Endothelial cell of umbilical vein (primary cell): ENCODE data around the gene VPS9D1. TPM values are rescaled to one million over a fixed set of nuclear protein-coding genes. Genes with fewer than 3 reads are reported as not detected.

Source experiments
- BruUV-seq: library from RNA; stranded (reverse); fragments of 400-500 nt; replicated peaks from 2 replicates; lab custom pipeline; 2021; lab: Mats Ljungman, UMichigan
- CTCF ChIA-PET: fragments of 300-600, 350-600 bp; sonication (Branson Sonifier 250); formaldehyde crosslinking; loops from one replicate; lab custom pipeline; 2021; ENCODE audit warnings: antibody characterized with exemption, inconsistent platforms; lab: Charles Lee
- POLR2A ChIA-PET: fragments of 300-600, 350-600 bp; sonication (Branson Sonifier 250); formaldehyde crosslinking; loops from one replicate; lab custom pipeline; 2021; ENCODE audit warnings: antibody characterized with exemption, inconsistent platforms; lab: Charles Lee
- DNase-seq: peaks from one replicate; pipeline ENCODE4 v3.0.0-alpha.2; 2011; ENCODE audit warnings: low read depth, low spot score
- FAIRE-seq: peaks from 2 replicates; lab custom pipeline; 2011; peaks lifted over from hg19 to GRCh38; lab: Jason Lieb, UNC
- H2AFZ ChIP-seq: 2 replicates; pipeline ENCODE4 v1.6.0; 2012; ENCODE audit warnings: low read depth, low read length, control low read depth, inconsistent platforms
- H3K27ac ChIP-seq: 2 replicates; pipeline ENCODE4 v1.5.1; 2011; ENCODE audit warnings: low read depth, mild to moderate bottlenecking, control low read depth, low read length, moderate library complexity; ENCODE audit not compliant: insufficient read depth
- H3K27me3 ChIP-seq, 2 experiments: 2 replicates each; pipeline versions ENCODE4 v1.6.0 to v1.6.1; 2011; ENCODE audit warnings: low read length in 2 of 2, mixed read lengths in 1 of 2; ENCODE audit not compliant: control insufficient read depth in 2 of 2, insufficient read depth in 2 of 2
- H3K36me3 ChIP-seq, 2 experiments: 2 replicates in 1 of 2; 3 replicates in 1 of 2; pipeline ENCODE4 v1.5.1; 2011; ENCODE audit warnings: low read length in 2 of 2, mild to moderate bottlenecking in 1 of 2, moderate library complexity in 1 of 2; ENCODE audit not compliant: control insufficient read depth in 2 of 2, insufficient read depth in 2 of 2; ENCODE audit errors: extremely low read depth in 1 of 2
- H3K4me1 ChIP-seq: 3 replicates; pipeline ENCODE4 v1.5.1; 2011; ENCODE audit warnings: mild to moderate bottlenecking, low read length; ENCODE audit not compliant: control insufficient read depth, insufficient read depth; ENCODE audit errors: extremely low read depth
- H3K4me2 ChIP-seq: 2 replicates; pipeline ENCODE4 v1.6.1; 2011; ENCODE audit warnings: low read length, control low read depth, mixed read lengths; ENCODE audit not compliant: insufficient read depth
- H3K4me3 ChIP-seq, 3 experiments: fragments of 200-600 bp in 1 of 3; sonication (generic), shearing (Covaris generic) in 1 of 3; replicated peaks in 1 of 3; 2 replicates each; pipeline ENCODE4 v1.5.1; 2011 to 2016; ENCODE audit warnings: control low read depth in 3 of 3, low read length in 3 of 3, mild to moderate bottlenecking in 2 of 3, inconsistent platforms in 1 of 3, low read depth in 1 of 3, moderate library complexity in 1 of 3; ENCODE audit not compliant: insufficient read depth in 1 of 3
- H3K79me2 ChIP-seq: 2 replicates; pipeline ENCODE4 v1.6.0; 2012; ENCODE audit warnings: low read length, inconsistent platforms; ENCODE audit not compliant: control insufficient read depth, insufficient read depth
- H3K9ac ChIP-seq: replicated peaks from 2 replicates; pipeline ENCODE3; 2011; ENCODE audit warnings: low read length, control low read depth; ENCODE audit not compliant: insufficient read depth; ENCODE audit errors: extremely low read depth
- H3K9me1 ChIP-seq: replicated peaks from 3 replicates; pipeline ENCODE4 v1.6.0; 2011; ENCODE audit warnings: mild to moderate bottlenecking, low read length; ENCODE audit not compliant: control insufficient read depth, insufficient read depth; ENCODE audit errors: extremely low read depth
- H3K9me3 ChIP-seq: replicated peaks from 2 replicates; pipeline ENCODE4 v1.5.1; 2012; ENCODE audit warnings: low read length, inconsistent platforms; ENCODE audit not compliant: control insufficient read depth, insufficient read depth
- H4K20me1 ChIP-seq: replicated peaks from 2 replicates; pipeline ENCODE3; 2011; ENCODE audit warnings: mild to moderate bottlenecking, low read length; ENCODE audit not compliant: control insufficient read depth, insufficient read depth; ENCODE audit errors: extremely low read depth
- CTCF ChIP-seq, 2 donors: IDR thresholded peaks; 1 replicate in 1 of 2; 2 replicates in 1 of 2; pipeline ENCODE4 v1.5.1; 2011; ENCODE audit warnings: low read length in 2 of 2, mild to moderate bottlenecking in 2 of 2, moderate library complexity in 2 of 2, control low read depth in 1 of 2, inconsistent platforms in 1 of 2, low read depth in 1 of 2; ENCODE audit not compliant: insufficient read depth in 1 of 2; ENCODE audit errors: extremely low read depth in 1 of 2
- EZH2 ChIP-seq: IDR thresholded peaks from 2 replicates; pipeline ENCODE4 v1.6.1; 2012; ENCODE audit warnings: borderline replicate concordance, low read depth, mild to moderate bottlenecking, moderate library complexity, low read length, inconsistent platforms; ENCODE audit not compliant: severe bottlenecking
- FOS ChIP-seq: IDR thresholded peaks from 2 replicates; pipeline ENCODE4 v1.6.1; 2011; ENCODE audit warnings: mild to moderate bottlenecking, low read length, moderate library complexity, borderline replicate concordance; ENCODE audit not compliant: insufficient read depth
- GATA2 ChIP-seq: IDR thresholded peaks from 2 replicates; pipeline ENCODE4 v1.7.0; 2011; ENCODE audit warnings: low read depth, mild to moderate bottlenecking, moderate library complexity, mixed read lengths, low read length; ENCODE audit not compliant: insufficient read length, insufficient read depth
- JUN ChIP-seq: IDR thresholded peaks from 2 replicates; pipeline ENCODE4 v1.6.1; 2011; ENCODE audit warnings: borderline replicate concordance, low read depth; ENCODE audit not compliant: insufficient read length, insufficient read depth
- MYC ChIP-seq: IDR thresholded peaks from one replicate; pipeline ENCODE4 v1.6.1; 2011; ENCODE audit warnings: mild to moderate bottlenecking, low read depth, low read length
- POLR2A ChIP-seq: IDR thresholded peaks from 2 replicates; pipeline ENCODE4 v1.6.1; 2012; ENCODE audit warnings: low read depth, mild to moderate bottlenecking, control low read depth, low read length
- POLR2AphosphoS5 ChIP-seq: IDR thresholded peaks from 2 replicates; pipeline ENCODE4 v1.6.1; 2012; ENCODE audit warnings: low read depth, mild to moderate bottlenecking, control low read depth, low read length, moderate library complexity; ENCODE audit not compliant: insufficient read depth
- dilution Hi-C: fragments of 300-500 bp; cut with MboI; formaldehyde crosslinking; loops from one replicate; pipeline ENCODE4 v1.15.0; 2019; ENCODE audit warnings: low sequenced_read_pairs; ENCODE audit not compliant: extremely low pct_ligation_motif_present
- intact Hi-C: fragments of 100-400 bp; cut with micrococcal nuclease; formaldehyde crosslinking; loops from one replicate; pipeline ENCODE4 v1.10.0; 2022
- polyA plus RNA-seq, 4 experiments: library from polyadenylated mRNA; depleted of rRNA in 3 of 4; stranded (reverse) in 3 of 4; unstranded in 1 of 4; fragments of >200 nt; gene quantifications; 2 replicates each; pipeline versions ENCODE4 v1.2.1 to v1.2.3, GENCODE V29; 2011 to 2012; ENCODE audit warnings: missing spikeins in 1 of 4
- total RNA-seq: library from RNA; stranded (reverse); gene quantifications from 2 replicates; pipeline ENCODE4 v1.2.3, GENCODE V29; 2021
- TF ChIP-seq, protein P1 (sequence below): IDR thresholded peaks from 2 replicates; pipeline ENCODE4 v1.6.1; 2011; ENCODE audit not compliant: insufficient read depth, insufficient read length

Gene VPS9D1
- total and polyA plus RNA-seq, 2 donors (not counting 3 experiments of a cell fraction or from before 2014, with no cell fraction given) = 15.5 to 17.3 TPM

GRCh38 chr16:89693289-89693731 lies 27.4 kb downstream of the VPS9D1 start:
- no TSS peak for BruUV-seq
- H3K9me1 ChIP-seq = no peaks in the 10 kb centered on the region
- no peaks in the 10 kb centered on the region for H3K27me3 ChIP-seq
- intact Hi-C loops (no loop called here), dilution Hi-C loops (no loop called here)
- no peak for FAIRE-seq
- no peak for DNase-seq
- no peak overlapping the region for H3K4me3 ChIP-seq
- H3K27ac ChIP-seq = no peak overlapping the region
- H3K79me2 ChIP-seq = peaks cover 2% of the 10 kb centered on the region
- H3K4me1 ChIP-seq = no peaks in the 10 kb centered on the region
- H4K20me1 ChIP-seq = no peaks in the 10 kb centered on the region
- H3K36me3 ChIP-seq = peaks cover 3 to 39% of the 10 kb centered on the region in 2 experiments
- CTCF ChIA-PET = no interaction called here
- POLR2A ChIA-PET = no interaction called here
- H3K9ac ChIP-seq = no peak overlapping the region
- TF ChIP-seq POLR2A (no peak), JUN (no peak), GATA2 (no peak), MYC (no peak), POLR2AphosphoS5 (no peak), FOS (no peak), EZH2 (no peak), CTCF (IDR thresholded peaks at IDR 0.05; ENCODE audit: extremely low read depth in 1 of 2, insufficient read depth in 1 of 2, low read depth in 1 of 2, low read length in 2 of 2) (no peak)
- TF ChIP-seq, protein P1, sequence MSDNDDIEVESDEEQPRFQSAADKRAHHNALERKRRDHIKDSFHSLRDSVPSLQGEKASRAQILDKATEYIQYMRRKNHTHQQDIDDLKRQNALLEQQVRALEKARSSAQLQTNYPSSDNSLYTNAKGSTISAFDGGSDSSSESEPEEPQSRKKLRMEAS = no peak
- no peak overlapping the region for H3K4me2 ChIP-seq
- H3K9me3 ChIP-seq = no peaks in the 10 kb centered on the region
- H2AFZ ChIP-seq = no peak overlapping the region
